Measurements from ENCODE around the gene CBLC.

- TF ChIP-seq CTCF (IDR thresholded peaks at IDR 0.05 in 4 of 5, conservative IDR thresholded peaks at IDR 0.05 in 1 of 5) = no peak
- TF ChIP-seq POLR2A (IDR thresholded peaks at IDR 0.05) = peak in 1 of 2 donors; percentile 27
Measured at GRCh38 chr19:44745341-44745831, 32.3 kb upstream of the CBLC start.

Measured in gastrocnemius medialis (tissue), 4 donors.